ENCODE measurements around the gene PPP1R14D.
A peak's percentile ranks its signal among the peaks of the same experiment; 100 is the strongest.

Gene PPP1R14D

GRCh38 chr15:40782609-40783227 lies 45.8 kb downstream of the PPP1R14D start:
- peak; percentile 53 to 63 for DNase-seq (ENCODE audit: low read depth in 2 of 2)

- DNase-seq (ENCODE audit: low read depth in 2 of 2) = peak in 1 of 2 donors; percentile 61
Observed at GRCh38 chr15:40776537-40777141, 51.9 kb downstream of the PPP1R14D start.

- DNase-seq (ENCODE audit: low read depth in 2 of 2) = no peak
Observed at GRCh38 chr15:40775740-40776536, 52.6 kb downstream of the PPP1R14D start.

GRCh38 chr15:40775007-40775406 lies 53.5 kb downstream of the PPP1R14D start:
- DNase-seq (ENCODE audit: low read depth in 2 of 2) = no peak

- no peak for DNase-seq (ENCODE audit: low read depth in 2 of 2)
Observed at GRCh38 chr15:40773902-40774301, 54.6 kb downstream of the PPP1R14D start.

- no peak for DNase-seq (ENCODE audit: low read depth in 2 of 2)
Observed at GRCh38 chr15:40773496-40773895, 55.0 kb downstream of the PPP1R14D start.

- DNase-seq (ENCODE audit: low read depth in 2 of 2) = no peak
Observed at GRCh38 chr15:40772014-40772413, 56.5 kb downstream of the PPP1R14D start.

GRCh38 chr15:40771242-40771641 lies 57.3 kb downstream of the PPP1R14D start:
- no peak for DNase-seq (ENCODE audit: low read depth in 2 of 2)

GRCh38 chr15:40770147-40770721 lies 58.3 kb downstream of the PPP1R14D start:
- DNase-seq (ENCODE audit: low read depth in 2 of 2) = no peak

GRCh38 chr15:40769274-40770146 lies 59.0 kb downstream of the PPP1R14D start, which contains the start of gene C15orf62:
Gene C15orf62, plus strand, starts transcription at chr15:40769980. Its CDS starts 516 bp downstream, at chr15:40770496.
- peak; percentile 80 for DNase-seq (ENCODE audit: low read depth in 2 of 2)

- DNase-seq (ENCODE audit: low read depth in 2 of 2) = no peak
Observed at GRCh38 chr15:40768521-40769273, 59.8 kb downstream of the PPP1R14D start.

GRCh38 chr15:40767838-40768500 lies 60.5 kb downstream of the PPP1R14D start:
- DNase-seq (ENCODE audit: low read depth in 2 of 2) = no peak

GRCh38 chr15:40766906-40767837 lies 61.3 kb downstream of the PPP1R14D start:
- no peak for DNase-seq (ENCODE audit: low read depth in 2 of 2)

- no peak for DNase-seq (ENCODE audit: low read depth in 2 of 2)
Observed at GRCh38 chr15:40766194-40766815, 62.2 kb downstream of the PPP1R14D start.
